GM23248 (cell line): ENCODE results near the gene VKORC1L1.
"Not testable (repeated sequence)": the region's sequence is repeated elsewhere in the genome, so short reads cannot be mapped to it uniquely, and the experiment has no call there.

Experiments used
- EZH2 ChIP-seq: fragments of 200-600 bp; sonication (generic); IDR thresholded peaks from 2 replicates; pipeline ENCODE4 v1.6.1; 2018; ENCODE audit warnings: antibody characterized with exemption, mild to moderate bottlenecking; ENCODE audit not compliant: insufficient read depth, poor library complexity, severe bottlenecking
- EZH2phosphoT487 ChIP-seq: fragments of 200-600 bp; sonication (generic); IDR thresholded peaks from 2 replicates; pipeline ENCODE4 v1.6.1; 2018; ENCODE audit warnings: antibody characterized with exemption, moderate library complexity, mild to moderate bottlenecking, low read depth; ENCODE audit not compliant: insufficient read depth

- not testable (repeated sequence) for TF ChIP-seq EZH2, EZH2phosphoT487
Measured at GRCh38 chr7:65945787-65946186, 72.9 kb downstream of the VKORC1L1 start.
